Heart right ventricle (tissue), 16 donors: ENCODE data around the gene GPRASP1. TPM values are rescaled to one million over a fixed set of nuclear protein-coding genes. Genes with fewer than 3 reads are reported as not detected.
A peak's percentile ranks its signal among the peaks of the same experiment; 100 is the strongest.
"Not testable (repeated sequence)": the region's sequence is repeated elsewhere in the genome, so short reads cannot be mapped to it uniquely, and the experiment has no call there.

Experiments used
- ATAC-seq, 8 donors: fragments of 200-7000 bp; cut with Tn5 transposase; one replicate each; pipeline ENCODE4 v1.9.1; 2020; ENCODE audit warnings: mild to moderate bottlenecking in 8 of 8, moderate library complexity in 8 of 8, moderate number of reproducible peaks in 1 of 8
- DNase-seq, 2 donors: peaks; one replicate each; pipeline ENCODE4 v3.0.0-alpha.2; 2020
- H3K27ac ChIP-seq, 10 donors: fragments of 200-600 bp; sonication (generic) in 2 of 10; one replicate each; pipeline versions ENCODE4 v1.5.0 to v1.8.0; 2020 to 2022; ENCODE audit warnings: mild to moderate bottlenecking in 3 of 10
- H3K27me3 ChIP-seq, 7 donors: fragments of 200-600 bp; one replicate each; pipeline ENCODE4 v1.8.0; 2021 to 2022; ENCODE audit warnings: mild to moderate bottlenecking in 2 of 7
- H3K36me3 ChIP-seq, 9 donors: fragments of 200-600 bp; sonication (generic) in 1 of 9; one replicate each; pipeline versions ENCODE4 v1.5.0 to v1.8.0; 2020 to 2022; ENCODE audit warnings: mild to moderate bottlenecking in 2 of 9
- H3K4me1 ChIP-seq, 9 donors: fragments of 200-600 bp; sonication (generic) in 1 of 9; one replicate each; pipeline versions ENCODE4 v1.5.0 to v1.8.0; 2020 to 2022; ENCODE audit warnings: mild to moderate bottlenecking in 4 of 9
- H3K4me3 ChIP-seq, 10 donors: fragments of 200-600 bp; sonication (generic) in 2 of 10; one replicate each; pipeline versions ENCODE4 v1.5.0 to v1.8.0; 2020 to 2022; ENCODE audit warnings: mild to moderate bottlenecking in 7 of 10, moderate library complexity in 2 of 10
- H3K9me3 ChIP-seq, 11 donors: fragments of 200-600 bp in 10 of 11; sonication (generic) in 2 of 11; one replicate each; pipeline versions ENCODE4 v1.5.0 to v1.8.0; 2013 to 2022; ENCODE audit warnings: mild to moderate bottlenecking in 2 of 11, control low read depth in 1 of 11, moderate library complexity in 1 of 11
- WGBS, 2 donors: extraction: QIAGEN DNeasy Blood & Tissue Kit; methylation state at CpG; one replicate each; pipeline ENCODE4 v1.1.7; 2013; ENCODE audit warnings: inconsistent platforms in 1 of 2; 5-methylcytosine and 5-hydroxymethylcytosine counted together
- intact Hi-C, 10 donors: fragments of 100-400 bp; cut with DNase I; formaldehyde crosslinking; loops; one replicate each; pipeline versions ENCODE4 v1.11.1 to v1.14.2; 2022
- polyA plus RNA-seq, 2 donors: library from polyadenylated mRNA; stranded (reverse); fragments of 200-250 nt; gene quantifications; one replicate each; pipeline ENCODE4 v1.2.3, GENCODE V29; 2013
- total RNA-seq, 10 donors: library from RNA; stranded (reverse); fragmentation: NEBNext Ultra II Directional in 3 of 10; extraction: Animal tissue kit (Norgen Biotek cat#: 25700) in 3 of 10; gene quantifications; one replicate each; pipeline versions ENCODE4 v1.2.1 to v1.2.4, GENCODE V29; 2021 to 2023
- TF ChIP-seq, protein P1 (sequence below), 9 donors: fragments of 200-600 bp; sonication (generic) in 2 of 9; IDR thresholded peaks; one replicate each; pipeline versions ENCODE4 v1.5.0 to v1.8.0; 2021 to 2022; ENCODE audit warnings: antibody characterized with exemption in 9 of 9, mild to moderate bottlenecking in 5 of 9, moderate library complexity in 1 of 9
- donor health status: Arrhythmogenic right ventricular cardiomyopathy.
- donor health status: ischemic (EF 13 %, LVEDD 7.1; RV severe dilation, severe dysfunction).
- donor health status: healthy with polysubstance abuse.
- donor health status: DM: no; HTN: yes; CAD: no.
- donor health status: DM: no; HTN: no; CAD: no.
- donor health status: ischemic (EF 25% LVEDD 6.9; RV normal size, moderate dysfunction).
- donor health status: ischemic (EF 25% LVEDD 5.7; RV mildly dilated, moderate dysfunction).
- donor health status: healthy.
- donor health status: DM: yes; HTN: yes; CAD: no.
- donor health status: Ischemic cardiomyopathy.
- donor health status: ischemic (EF 35%, LVEDD 5.7; RV mildly dilated, moderate dysfunction).
- donor health status: nonischemic (EF 11% LVEDD 7.7; RV severe dilation, severe dysfunction).
- donor health status: DM: yes; HTN: yes; CAD: no.
- donor health status: PGD.
- donor health status: ischemic (EF 29% LVEDD 5.4; RV normal size, mild dysfunction).
- donor health status: nonischemic (EF 23%, LVEDD 6.1; RV moderate dilation, normal function).

Gene GPRASP1
- total and polyA plus RNA-seq, 12 donors = 1.2 to 10.0 (median 7.3) TPM

GRCh38 chrX:102659790-102660757 is 8.8 kb downstream of the GPRASP1 start:
- intact Hi-C loops = loop anchor here in 4 of 10 donors (5.0 to 10.0 kb wide), 4 partner anchors 52 to 57 kb away; partner anchors contain the start of gene GPRASP2 (in 3 of the 4)
- Histone ChIP-seq H3K36me3 (peaks cover 0 to 4% (median 0%) of the 10 kb centered on the region in 9 donors), H3K4me3 (peak overlapping the region; percentile 15 to 62 (median 56)), H3K27me3 (peaks cover 0 to 6% (median 0%) of the 10 kb centered on the region in 7 donors), H3K27ac (peak overlapping the region in 8 of 10 donors; percentile 35 to 74 (median 56)), H3K9me3 (peaks cover 0 to 6% (median 0%) of the 10 kb centered on the region in 11 donors), H3K4me1 (peaks cover 0 to 10% (median 5%) of the 10 kb centered on the region in 9 donors)
- peak; percentile 94 to 100 (median 99) for ATAC-seq
- TF ChIP-seq, protein P1, sequence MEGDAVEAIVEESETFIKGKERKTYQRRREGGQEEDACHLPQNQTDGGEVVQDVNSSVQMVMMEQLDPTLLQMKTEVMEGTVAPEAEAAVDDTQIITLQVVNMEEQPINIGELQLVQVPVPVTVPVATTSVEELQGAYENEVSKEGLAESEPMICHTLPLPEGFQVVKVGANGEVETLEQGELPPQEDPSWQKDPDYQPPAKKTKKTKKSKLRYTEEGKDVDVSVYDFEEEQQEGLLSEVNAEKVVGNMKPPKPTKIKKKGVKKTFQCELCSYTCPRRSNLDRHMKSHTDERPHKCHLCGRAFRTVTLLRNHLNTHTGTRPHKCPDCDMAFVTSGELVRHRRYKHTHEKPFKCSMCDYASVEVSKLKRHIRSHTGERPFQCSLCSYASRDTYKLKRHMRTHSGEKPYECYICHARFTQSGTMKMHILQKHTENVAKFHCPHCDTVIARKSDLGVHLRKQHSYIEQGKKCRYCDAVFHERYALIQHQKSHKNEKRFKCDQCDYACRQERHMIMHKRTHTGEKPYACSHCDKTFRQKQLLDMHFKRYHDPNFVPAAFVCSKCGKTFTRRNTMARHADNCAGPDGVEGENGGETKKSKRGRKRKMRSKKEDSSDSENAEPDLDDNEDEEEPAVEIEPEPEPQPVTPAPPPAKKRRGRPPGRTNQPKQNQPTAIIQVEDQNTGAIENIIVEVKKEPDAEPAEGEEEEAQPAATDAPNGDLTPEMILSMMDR (IDR thresholded peaks at IDR 0.05) = no peak
- peak; percentile 84 to 86 for DNase-seq
- WGBS, 2 donors = 5 to 8% methylated on average over 27 of the region's 27 CpGs

GRCh38 chrX:102663820-102664219 is 12.5 kb downstream of the GPRASP1 start:
- intact Hi-C loops, H3K27me3 ChIP-seq, H3K4me1 ChIP-seq, ATAC-seq, H3K27ac ChIP-seq, DNase-seq, H3K4me3 ChIP-seq, H3K36me3 ChIP-seq: not testable (repeated sequence)
- peaks cover 0 to 18% (median 0%) of the 10 kb centered on the region in 11 donors for H3K9me3 ChIP-seq
- WGBS, 2 donors = 98 to 100% methylated on average over 4 of the region's 4 CpGs

DNA sequence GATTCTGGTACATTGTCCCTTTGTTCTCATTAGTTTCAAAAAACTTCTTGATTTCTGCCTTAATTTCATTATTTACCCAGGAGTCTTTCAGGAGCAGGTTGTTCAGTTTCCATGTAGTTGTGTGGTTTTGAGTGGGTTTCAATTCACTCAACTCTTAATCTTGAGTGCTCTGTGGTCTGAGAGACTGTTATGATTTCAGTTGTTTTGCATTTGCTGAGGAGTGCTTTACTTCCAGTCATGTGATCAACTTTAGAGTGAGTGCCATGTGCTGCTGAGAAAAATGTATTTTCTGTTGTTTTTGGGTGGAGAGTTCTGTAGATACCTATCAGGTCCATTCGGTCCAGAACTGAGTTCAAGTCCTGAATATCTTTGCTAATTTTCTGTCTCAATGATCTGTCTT is 15.8 kb downstream of the GPRASP1 start:
- ATAC-seq, intact Hi-C loops, DNase-seq, H3K4me1 ChIP-seq, H3K36me3 ChIP-seq, H3K4me3 ChIP-seq, H3K27me3 ChIP-seq, H3K27ac ChIP-seq: not testable (repeated sequence)
- 100% methylated on average over 1 of the region's 1 CpG for WGBS, 2 donors
- peaks cover 0 to 18% (median 0%) of the 10 kb centered on the region in 11 donors for H3K9me3 ChIP-seq

DNA sequence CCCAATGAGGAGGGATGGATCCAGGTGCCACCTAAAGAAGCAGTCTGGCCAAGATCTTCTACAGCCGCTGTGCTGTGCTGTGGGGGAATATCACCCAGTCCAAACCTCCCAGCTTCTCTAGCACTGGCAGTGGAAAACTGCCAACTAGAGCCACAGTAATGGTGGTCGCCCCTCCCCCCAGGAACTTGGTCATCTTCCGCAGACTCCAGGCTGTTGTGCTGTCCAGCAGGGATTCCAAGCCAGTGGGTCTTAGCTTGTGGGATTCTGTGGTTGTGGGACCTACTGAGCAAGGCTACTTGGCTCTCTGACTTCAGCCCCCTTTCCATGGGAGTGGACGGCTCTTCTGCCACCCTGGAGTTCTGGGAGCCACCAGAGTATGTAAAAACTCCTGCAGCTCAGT is 18.2 kb downstream of the GPRASP1 start:
- ATAC-seq (no peak), DNase-seq (no peak)
- peaks cover 0 to 5% (median 0%) of the 10 kb centered on the region in 9 donors for H3K36me3 ChIP-seq
- no peak overlapping the region for H3K27ac ChIP-seq
- H3K4me3 ChIP-seq = no peak overlapping the region
- H3K27me3 ChIP-seq = no peaks in the 10 kb centered on the region
- H3K4me1 ChIP-seq = peaks cover 0 to 7% (median 0%) of the 10 kb centered on the region in 9 donors
- H3K9me3 ChIP-seq = peaks cover 0 to 13% (median 0%) of the 10 kb centered on the region in 11 donors
- 90 to 94% methylated on average over 4 of the region's 4 CpGs for WGBS, 2 donors
- TF ChIP-seq, protein P1 (IDR thresholded peaks at IDR 0.05) = no peak
- intact Hi-C loops = no loop called here

DNA sequence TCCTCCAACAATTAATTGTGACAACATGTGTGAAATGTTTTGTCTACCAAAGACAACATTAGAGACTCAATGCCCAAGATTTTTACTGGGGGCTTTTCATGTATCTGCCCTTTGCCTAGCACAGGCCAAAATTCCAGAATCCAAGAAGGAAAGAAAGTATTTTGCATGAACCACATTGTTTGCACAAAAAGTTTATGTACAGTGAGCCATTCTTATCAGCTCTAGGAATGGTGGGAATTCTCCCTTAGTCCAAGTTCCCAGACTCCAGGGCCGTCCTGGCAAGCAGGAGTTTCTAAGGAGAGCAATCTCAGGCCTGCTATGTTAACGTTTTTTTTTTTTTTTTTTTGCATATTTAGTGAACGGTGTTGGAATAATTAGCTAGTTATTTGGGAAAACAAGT is 21.6 kb downstream of the GPRASP1 start:
- Histone ChIP-seq H3K9me3 (peaks cover 0 to 6% (median 0%) of the 10 kb centered on the region in 11 donors), H3K36me3 (peaks cover 0 to 5% (median 0%) of the 10 kb centered on the region in 9 donors), H3K27me3 (peaks cover 0 to 1% (median 0%) of the 10 kb centered on the region in 7 donors), H3K4me1 (peaks cover 0 to 7% (median 0%) of the 10 kb centered on the region in 9 donors), H3K27ac (no peak overlapping the region), H3K4me3 (no peak overlapping the region)
- TF ChIP-seq, protein P1 (IDR thresholded peaks at IDR 0.05) = no peak
- DNase-seq (no peak), ATAC-seq (peak in 2 of 8 donors; percentile 42 to 54)
- intact Hi-C loops = no loop called here
- WGBS, 2 donors = 18 to 28% methylated on average over 3 of the region's 3 CpGs

GRCh38 chrX:102677479-102677878 is 26.2 kb downstream of the GPRASP1 start:
- H3K27ac ChIP-seq, H3K4me3 ChIP-seq, H3K4me1 ChIP-seq, H3K36me3 ChIP-seq, intact Hi-C loops, ATAC-seq, H3K27me3 ChIP-seq, DNase-seq: not testable (repeated sequence)
- peaks cover 0 to 23% (median 11%) of the 10 kb centered on the region in 11 donors for H3K9me3 ChIP-seq
- WGBS, 2 donors = 100% methylated on average over 1 of the region's 1 CpG
